CD4-positive, alpha-beta T cell treated with Interleukin-6 at 100 ng/mL for 8 hours (primary cell): ENCODE measurements around the gene DNMT3A.
A peak's percentile ranks its signal among the peaks of the same experiment; 100 is the strongest.

Source experiments
- DNase-seq: peaks from one replicate; pipeline ENCODE4 v3.0.0-alpha.2; 2020; ENCODE audit warnings: mixed read lengths, low spot score

Gene DNMT3A

DNA sequence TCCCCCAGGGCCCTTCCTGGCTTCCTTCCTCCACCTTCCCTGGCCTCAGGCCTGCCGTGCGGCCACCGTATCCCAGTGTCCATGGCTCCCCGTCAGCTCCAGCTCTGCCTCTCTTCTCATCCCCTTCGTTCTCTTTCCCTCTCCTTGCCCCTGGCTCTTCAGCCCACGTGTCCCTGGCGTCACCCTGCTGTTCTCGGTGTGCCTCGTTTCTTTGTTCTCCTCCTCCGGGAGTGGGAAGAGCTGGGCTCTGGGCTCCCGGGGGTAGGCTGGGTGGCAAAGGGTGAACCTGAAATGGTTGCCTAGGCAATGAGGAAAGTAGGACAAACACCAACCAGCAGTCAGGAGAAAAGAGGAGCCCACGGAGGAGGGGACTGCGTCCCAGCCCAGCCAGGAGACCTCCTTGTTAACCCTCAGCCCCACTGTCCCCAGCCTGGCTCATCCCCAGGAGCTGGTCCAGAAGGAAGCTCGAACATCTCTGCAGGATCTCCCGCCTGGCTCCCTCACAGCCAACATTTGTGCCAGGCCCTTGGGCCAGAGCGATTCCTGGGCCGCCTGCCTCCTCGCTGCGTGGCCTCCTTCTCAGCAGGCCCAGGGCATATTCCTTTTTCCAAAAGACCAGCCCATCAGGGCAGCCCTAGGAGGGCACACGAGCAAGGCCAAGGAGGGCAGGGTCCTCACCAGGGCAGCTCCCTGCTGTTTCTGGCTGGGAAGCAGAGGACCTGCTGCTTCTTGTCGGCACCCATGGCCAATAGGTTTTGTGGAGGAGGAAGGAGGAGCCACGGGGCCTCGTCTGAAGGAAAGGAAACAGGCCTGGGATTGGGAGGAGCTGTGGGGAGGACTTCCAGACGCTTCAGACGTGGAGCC, 30.9 kb upstream of the DNMT3A start:
- DNase-seq, result no peak

DNA sequence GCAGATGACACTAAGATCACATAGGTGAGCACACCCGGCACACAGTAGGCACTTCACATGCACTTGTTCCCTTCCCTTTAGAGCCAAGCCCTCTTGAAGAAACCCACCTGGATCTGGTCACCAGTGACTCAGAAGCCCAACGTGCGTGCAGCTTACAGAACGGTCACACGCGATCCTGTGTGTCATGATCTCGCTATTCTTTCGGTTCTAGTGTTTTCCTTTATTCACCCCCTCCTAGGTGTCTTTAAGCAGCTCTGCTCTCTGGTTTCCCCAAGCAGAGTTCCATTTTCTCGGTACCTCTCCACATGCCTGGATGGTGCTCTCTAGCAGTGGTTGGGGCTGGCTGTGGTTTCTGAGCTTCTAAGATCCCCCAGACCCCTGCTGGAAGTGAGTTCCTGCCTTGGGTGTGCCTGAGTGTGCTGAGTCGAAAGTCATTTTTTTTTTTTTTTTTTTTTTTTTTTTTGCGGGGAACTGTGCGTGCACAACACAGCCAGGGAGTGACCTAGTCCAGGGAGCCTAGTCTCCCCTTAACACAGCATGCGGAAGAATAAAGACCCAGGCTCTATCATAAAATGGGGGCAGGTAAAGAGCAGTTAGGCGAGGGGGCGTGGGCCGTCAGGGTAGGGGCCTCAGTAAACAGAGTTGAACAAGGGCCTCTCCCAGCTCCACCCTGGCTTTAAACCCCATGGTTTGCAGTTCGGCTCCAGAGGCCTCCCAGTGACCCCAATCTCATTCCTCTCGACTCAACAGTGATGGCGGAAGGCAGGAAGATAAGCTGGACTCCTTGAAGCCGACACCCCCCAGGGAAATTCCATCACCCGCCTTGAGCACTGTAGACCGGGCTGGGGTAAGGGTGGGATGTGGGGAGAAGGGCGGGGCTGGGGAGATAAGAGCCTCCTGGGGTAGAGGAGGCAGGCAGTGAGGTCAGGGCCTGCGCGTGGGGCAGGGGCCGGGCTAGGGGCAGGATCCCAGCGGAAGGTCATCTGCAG, 29.8 kb upstream of the DNMT3A start:
- DNase-seq, result no peak

GRCh38 chr2:25369876-25370275, 28.2 kb upstream of the DNMT3A start:
- no peak for DNase-seq

GRCh38 chr2:25369439-25369838, 27.7 kb upstream of the DNMT3A start:
- DNase-seq, result no peak

DNA sequence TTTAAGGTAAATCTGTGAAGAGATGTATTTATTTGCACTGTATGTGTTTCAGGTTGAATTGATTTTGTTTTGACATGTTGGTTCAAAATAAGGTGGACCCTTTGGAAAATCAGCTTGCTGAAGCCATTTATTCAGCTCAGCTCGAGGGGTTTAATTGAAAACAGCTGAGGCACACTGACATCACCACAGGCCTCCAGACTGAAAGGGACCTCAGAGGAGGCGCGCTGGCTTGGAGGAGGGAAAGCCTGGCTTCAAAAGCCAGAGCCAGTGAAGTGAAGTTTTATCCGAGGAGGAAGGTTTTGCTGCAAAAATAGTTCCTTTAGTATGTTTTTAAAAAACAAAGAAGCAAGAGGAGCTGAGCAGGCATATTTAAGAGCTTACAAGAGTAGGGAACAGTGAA, 26.9 kb upstream of the DNMT3A start:
- no peak for DNase-seq

DNA sequence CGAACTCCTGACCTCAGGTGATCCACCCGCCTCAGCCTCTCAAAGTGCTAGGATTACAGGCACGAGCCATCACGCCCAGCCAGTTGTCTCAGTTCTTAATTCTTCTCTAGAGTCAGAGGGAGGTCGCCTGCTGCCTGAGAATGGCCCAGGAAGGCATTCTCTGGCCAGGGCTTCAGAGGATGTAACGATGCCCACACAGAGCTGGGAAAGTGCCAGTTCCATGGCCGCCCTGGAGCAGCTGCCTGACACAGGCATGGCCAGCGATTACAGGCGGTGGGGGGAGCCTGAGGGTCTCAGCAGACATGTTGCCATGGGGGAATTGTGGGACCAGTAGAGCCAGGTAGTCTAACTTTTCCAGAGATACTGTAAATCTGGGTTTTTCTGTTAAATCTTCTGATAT, 25.6 kb upstream of the DNMT3A start:
- DNase-seq, result no peak

DNA sequence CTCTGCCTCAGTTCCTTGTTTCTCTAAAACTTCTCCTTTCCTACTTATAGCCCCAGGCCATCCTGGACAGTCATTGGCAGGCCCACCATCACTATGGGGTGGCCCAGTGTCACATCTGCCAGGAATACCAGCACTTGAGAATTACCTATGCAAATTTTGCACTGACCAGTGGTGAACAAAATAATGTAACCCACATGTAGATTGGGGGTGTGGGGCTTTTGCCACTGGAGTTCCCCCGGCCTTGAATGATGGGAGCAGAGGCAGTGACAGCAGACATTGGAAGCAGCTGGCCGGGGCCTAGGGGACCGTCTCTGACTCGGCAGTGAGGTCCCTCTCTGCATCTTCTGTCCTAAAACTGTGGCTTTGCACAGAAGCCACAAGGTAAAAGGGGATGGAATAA, 24.9 kb upstream of the DNMT3A start:
- no peak for DNase-seq

DNA sequence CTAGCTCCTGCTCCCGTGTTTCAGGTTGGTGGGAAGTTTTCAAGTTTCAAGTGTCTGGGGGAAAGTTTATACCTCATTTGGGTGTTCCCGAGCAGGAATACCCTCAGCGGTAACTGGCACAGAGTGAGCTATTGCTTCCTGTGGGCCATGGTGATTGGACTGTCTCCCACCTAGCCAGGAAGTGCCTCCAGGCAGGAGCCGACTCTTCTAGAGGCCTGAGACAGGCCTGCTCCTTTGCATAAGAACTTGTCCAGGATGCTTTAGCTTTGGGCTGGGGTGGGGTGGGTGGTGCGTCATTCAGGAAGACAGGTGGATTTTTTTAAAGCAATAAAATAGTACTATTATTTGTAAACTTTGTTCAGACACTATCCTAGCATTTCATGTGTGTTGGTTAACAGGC, 23.5 kb upstream of the DNMT3A start:
- no peak for DNase-seq

DNA sequence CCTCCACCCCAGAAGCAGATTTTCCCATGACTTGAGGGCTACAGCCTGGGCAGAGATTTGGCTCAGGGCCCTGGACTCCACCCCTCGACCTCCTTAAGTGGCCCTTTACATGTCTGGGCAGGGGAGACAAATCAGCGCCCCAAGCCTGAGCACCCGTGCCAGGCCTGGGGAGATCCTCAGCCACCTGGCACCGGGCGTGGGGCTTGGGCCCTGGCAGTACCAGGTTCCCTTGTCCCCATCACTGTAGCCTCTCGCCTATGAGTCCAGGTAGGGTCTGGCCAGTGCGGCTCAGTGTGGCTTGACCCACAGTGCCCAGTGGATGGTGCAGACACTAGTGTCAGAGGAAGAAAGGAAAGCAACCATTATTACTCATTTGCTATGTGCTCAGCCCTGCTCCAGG, 22.0 kb upstream of the DNMT3A start:
- no peak for DNase-seq

DNA sequence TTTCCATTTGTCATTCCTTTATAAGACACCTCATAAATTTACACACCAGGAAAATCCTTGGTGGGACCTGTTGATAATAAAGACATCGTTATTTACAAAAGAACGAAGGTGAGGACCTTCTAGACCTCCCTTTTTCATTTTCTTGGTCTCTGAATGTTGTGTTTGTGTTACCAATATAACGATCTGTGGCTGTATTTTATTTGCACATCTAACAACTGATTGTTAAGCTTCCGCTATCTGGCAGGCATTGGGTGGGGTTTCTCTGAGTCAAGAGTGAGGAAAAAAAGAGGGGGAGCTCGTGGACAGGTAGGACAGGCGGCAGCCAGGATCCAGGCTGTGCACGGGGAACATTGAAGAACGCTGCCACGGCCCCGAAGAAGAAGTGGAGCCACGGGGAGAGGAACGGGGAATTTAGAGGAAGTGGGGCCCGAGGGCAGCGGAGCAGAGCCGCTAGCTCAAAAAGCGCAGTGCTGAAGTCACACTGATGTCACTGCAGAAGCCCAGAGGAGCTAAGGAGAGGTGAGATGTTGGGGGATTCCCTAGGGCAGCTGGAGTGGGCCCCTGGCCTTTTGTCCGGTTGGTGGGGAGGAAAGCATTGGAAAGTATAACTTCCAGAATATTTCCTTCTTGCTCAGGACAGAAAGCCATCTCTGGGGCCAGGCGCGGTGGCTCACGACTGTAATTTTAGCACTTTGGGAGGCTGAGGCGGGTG, 20.9 kb upstream of the DNMT3A start:
- DNase-seq, result peak; percentile 48

DNA sequence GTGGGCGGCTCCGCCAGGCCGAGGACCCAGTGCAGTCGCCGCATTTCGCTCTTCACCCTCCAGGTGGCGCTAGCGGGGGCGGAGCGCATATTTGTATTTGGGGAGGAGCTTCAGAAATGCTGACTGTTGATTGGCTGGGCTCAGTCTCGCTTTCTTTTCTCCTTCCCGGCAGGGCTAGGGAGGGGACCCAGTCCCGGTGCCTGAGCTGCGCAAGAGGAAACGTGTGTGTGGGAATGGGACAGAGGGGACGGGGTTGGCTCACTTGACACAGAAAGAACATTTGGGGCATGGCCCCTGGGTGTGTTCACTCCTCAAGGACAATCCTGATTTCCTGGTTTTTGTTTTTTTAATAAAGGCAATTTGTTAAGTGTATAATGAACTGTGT, 20.3 kb upstream of the DNMT3A start:
- DNase-seq, result peak; percentile 92

- no peak for DNase-seq
These were observed 19.7 kb upstream of the DNMT3A start for GRCh38 chr2:25361261-25362048.

DNA sequence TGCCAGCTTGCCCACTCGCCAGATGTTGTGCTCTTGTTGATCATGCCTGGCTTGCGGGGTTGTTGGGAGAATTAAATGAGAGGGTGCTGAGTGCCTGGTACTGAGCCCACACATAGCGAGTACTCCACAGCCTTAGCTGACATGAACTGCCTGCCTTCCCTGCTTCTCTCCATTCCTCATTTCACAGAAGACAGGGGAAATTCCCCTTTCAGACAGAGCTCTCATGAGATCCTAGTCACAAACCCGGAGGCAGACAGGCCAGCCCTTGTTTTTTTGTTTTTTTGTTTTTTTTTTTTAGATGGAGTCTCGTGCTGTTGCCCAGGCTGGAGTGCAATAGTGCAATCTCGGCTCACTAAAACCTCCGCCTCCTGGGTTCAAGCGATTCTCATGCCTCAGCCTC, 17.1 kb upstream of the DNMT3A start:
- no peak for DNase-seq

DNA sequence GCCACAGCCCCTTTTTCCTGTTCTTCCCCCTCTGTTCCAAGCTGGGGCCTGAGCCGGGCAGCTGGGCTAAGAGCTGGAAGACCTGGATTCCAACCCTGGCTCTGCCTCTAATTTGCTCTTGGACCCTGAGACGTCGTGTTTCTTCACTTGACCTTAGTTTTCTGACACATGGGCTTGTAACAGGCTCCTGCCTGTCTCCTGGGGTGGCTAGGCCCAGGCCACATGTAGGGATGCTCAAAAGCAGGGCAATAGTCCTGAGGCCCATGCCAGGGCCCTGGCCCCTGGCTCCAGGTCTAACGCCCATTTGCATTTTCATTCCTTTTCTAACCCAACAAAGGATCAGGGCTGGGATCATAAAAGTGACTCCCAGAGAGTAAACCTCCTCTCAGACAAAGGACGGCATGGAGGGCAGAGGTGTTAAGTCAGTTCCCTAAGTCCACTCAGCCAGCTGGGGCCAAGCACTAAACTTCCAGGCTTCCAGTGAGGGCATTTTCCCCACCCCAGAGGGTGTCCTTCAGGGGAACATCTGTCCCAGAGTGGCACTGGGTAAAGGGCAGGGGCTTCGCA, 16.6 kb upstream of the DNMT3A start:
- DNase-seq, result no peak

DNA sequence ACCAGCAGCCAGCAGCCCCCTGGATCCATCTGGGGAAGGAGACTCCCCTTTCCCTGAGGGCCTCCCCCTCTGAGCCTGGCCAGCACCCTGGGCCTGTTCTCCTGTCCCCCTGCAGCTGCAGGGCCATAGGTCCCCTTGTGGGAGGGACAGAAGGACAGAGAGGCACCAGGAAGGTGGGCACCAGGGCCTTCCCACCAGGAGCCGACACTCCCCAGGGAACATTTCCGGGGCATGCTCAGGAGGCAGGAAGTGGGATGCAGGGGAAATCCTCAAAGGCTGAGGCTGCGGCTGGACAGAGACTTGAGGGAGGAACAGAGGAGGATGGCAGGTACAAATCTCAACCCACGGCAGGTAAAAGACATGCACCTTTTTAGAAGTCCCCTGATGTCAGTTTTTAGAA, 14.4 kb upstream of the DNMT3A start:
- no peak for DNase-seq

DNA sequence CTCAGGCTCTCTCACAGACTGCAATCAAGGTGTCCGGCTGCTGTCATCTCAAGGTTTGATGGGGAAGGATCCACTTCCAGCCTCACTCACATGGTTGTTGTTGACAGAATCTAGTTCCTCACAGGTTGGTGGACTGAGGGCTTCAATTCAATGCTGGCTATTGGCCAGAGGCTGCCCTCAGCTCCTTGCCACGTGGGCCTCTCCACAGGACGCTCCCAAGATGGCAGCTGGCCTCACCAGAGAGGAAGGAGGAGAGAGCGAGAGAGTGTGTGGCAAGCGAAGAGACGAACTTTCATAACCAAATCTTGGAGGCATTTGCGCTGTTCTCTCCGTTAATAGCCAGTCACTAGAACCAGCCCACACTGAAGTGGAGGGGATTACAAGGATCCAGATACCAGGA, 13.5 kb upstream of the DNMT3A start:
- DNase-seq, result no peak

GRCh38 chr2:25354116-25354515, 12.4 kb upstream of the DNMT3A start:
- no peak for DNase-seq

- DNase-seq, result no peak
These were observed 7.7 kb upstream of the DNMT3A start for GRCh38 chr2:25349397-25349796.

DNA sequence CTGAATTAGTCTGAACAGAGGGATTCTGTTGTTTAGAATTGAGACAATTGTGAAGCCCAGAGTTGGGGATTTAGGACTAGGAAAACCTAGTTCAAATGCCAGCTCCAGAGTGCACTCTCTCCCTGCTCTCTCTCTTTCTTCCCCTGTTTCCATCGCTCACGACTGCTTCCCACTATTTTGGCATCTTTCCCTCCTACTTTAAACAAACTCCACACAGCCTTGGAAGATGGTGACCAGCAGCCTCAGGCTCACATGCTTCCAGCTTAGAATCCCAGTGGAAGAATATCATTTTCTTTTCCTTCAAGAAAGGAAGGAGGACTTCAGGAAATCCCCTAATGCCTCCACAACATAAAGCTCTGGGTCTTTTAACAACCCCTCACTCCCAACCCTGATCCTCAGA, 6.1 kb upstream of the DNMT3A start:
- DNase-seq, result no peak

- DNase-seq, result no peak
These were observed 5.6 kb upstream of the DNMT3A start for GRCh38 chr2:25347205-25347815.
